Transverse colon (tissue), 3 donors: ENCODE data around the gene HECW1.

Experiments used
- POLR2A ChIP-seq: fragments of 450-650 bp; IDR thresholded peaks from one replicate; pipeline ENCODE4 v1.6.1; 2016; ENCODE audit warnings: antibody characterized with exemption, mild to moderate bottlenecking, moderate library complexity
- TF ChIP-seq, protein P1 (sequence below), 5 experiments: fragments of 200-600 bp in 3 of 5; fragments of 450-650 bp in 2 of 5; sonication (generic) in 3 of 5; IDR thresholded peaks; 1 replicate in 2 of 5; 2 replicates in 3 of 5; pipeline ENCODE4 v1.5.1; 2016 to 2017; ENCODE audit warnings: antibody characterized with exemption in 5 of 5, inconsistent platforms in 3 of 5, mild to moderate bottlenecking in 2 of 5, moderate library complexity in 1 of 5

- TF ChIP-seq, protein P1, sequence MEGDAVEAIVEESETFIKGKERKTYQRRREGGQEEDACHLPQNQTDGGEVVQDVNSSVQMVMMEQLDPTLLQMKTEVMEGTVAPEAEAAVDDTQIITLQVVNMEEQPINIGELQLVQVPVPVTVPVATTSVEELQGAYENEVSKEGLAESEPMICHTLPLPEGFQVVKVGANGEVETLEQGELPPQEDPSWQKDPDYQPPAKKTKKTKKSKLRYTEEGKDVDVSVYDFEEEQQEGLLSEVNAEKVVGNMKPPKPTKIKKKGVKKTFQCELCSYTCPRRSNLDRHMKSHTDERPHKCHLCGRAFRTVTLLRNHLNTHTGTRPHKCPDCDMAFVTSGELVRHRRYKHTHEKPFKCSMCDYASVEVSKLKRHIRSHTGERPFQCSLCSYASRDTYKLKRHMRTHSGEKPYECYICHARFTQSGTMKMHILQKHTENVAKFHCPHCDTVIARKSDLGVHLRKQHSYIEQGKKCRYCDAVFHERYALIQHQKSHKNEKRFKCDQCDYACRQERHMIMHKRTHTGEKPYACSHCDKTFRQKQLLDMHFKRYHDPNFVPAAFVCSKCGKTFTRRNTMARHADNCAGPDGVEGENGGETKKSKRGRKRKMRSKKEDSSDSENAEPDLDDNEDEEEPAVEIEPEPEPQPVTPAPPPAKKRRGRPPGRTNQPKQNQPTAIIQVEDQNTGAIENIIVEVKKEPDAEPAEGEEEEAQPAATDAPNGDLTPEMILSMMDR (IDR thresholded peaks at IDR 0.05): no peak
- TF ChIP-seq POLR2A: no peak
These were observed 396.0 kb downstream of the HECW1 start for GRCh38 chr7:43508461-43508860.
